ENCODE data around the gene SNX2.
A peak's percentile ranks its signal among the peaks of the same experiment; 100 is the strongest.

The SNX2 gene

GRCh38 chr5:122774861-122775549 is at the start of gene SNX2:
SNX2 (plus strand) TSS chr5:122775080; CDS start chr5:122775104, 24 bp downstream.
- DNase-seq = peak; percentile 87

GRCh38 chr5:122727112-122727541 is 47.8 kb upstream of the SNX2 start:
- Mint-ChIP-seq H3K4me3 (no peak overlapping the region), H3K9me3 (no peaks in the 10 kb centered on the region), H3K27ac (no peak overlapping the region), H3K27me3 (peaks cover 14% of the 10 kb centered on the region), H3K4me1 (no peaks in the 10 kb centered on the region)
- no peak for DNase-seq
- ATAC-seq = no peak

More at GRCh38 chr5:122774861-122775549, at the start of gene SNX2:
- Mint-ChIP-seq H3K4me1 (peaks cover 19% of the 10 kb centered on the region), H3K9me3 (no peaks in the 10 kb centered on the region), H3K4me3 (peak within 1 kb of the TSS; percentile 95 to 99), H3K27ac (peak within 1 kb of the TSS; percentile 94 to 97), H3K27me3 (peaks cover 15% of the 10 kb centered on the region)
- peak; percentile 92 for ATAC-seq

GRCh38 chr5:122730037-122730436 is 44.8 kb upstream of the SNX2 start:
- Mint-ChIP-seq H3K9me3 (no peaks in the 10 kb centered on the region), H3K27ac (no peak overlapping the region), H3K4me3 (no peak overlapping the region), H3K4me1 (no peaks in the 10 kb centered on the region), H3K27me3 (peaks cover 7% of the 10 kb centered on the region)
- DNase-seq (no peak), ATAC-seq (no peak)

- H3K27me3 Mint-ChIP-seq = peaks cover 7% of the 10 kb centered on the region
- peaks cover 0 to 3% of the 10 kb centered on the region in 2 donors for H3K9me3 Mint-ChIP-seq
- DNase-seq (no peak), ATAC-seq (no peak)
- H3K4me3 Mint-ChIP-seq = no peak overlapping the region
- no peaks in the 10 kb centered on the region for H3K4me1 Mint-ChIP-seq
- no peak overlapping the region for H3K27ac Mint-ChIP-seq
Measured at GRCh38 chr5:122730456-122730855, 44.4 kb upstream of the SNX2 start.

GRCh38 chr5:122736086-122736845 is 38.6 kb upstream of the SNX2 start:
- no peak overlapping the region for H3K4me3 Mint-ChIP-seq
- ATAC-seq (no peak), DNase-seq (no peak)
- H3K9me3 Mint-ChIP-seq = peaks cover 0 to 5% of the 10 kb centered on the region in 2 donors
- H3K4me1 Mint-ChIP-seq = no peaks in the 10 kb centered on the region
- H3K27me3 Mint-ChIP-seq = no peaks in the 10 kb centered on the region
- H3K27ac Mint-ChIP-seq = no peak overlapping the region

GRCh38 chr5:122738088-122738487 is 36.8 kb upstream of the SNX2 start:
- Mint-ChIP-seq H3K27me3 (no peaks in the 10 kb centered on the region), H3K9me3 (peaks cover 0 to 5% of the 10 kb centered on the region in 2 donors), H3K4me3 (no peak overlapping the region), H3K27ac (no peak overlapping the region), H3K4me1 (no peaks in the 10 kb centered on the region)
- ATAC-seq (no peak), DNase-seq (no peak)

GRCh38 chr5:122741681-122742080 is 33.2 kb upstream of the SNX2 start:
- Mint-ChIP-seq H3K27ac (no peak overlapping the region), H3K9me3 (no peaks in the 10 kb centered on the region), H3K4me1 (no peaks in the 10 kb centered on the region), H3K27me3 (no peaks in the 10 kb centered on the region), H3K4me3 (no peak overlapping the region)
- no peak for DNase-seq
- no peak for ATAC-seq

GRCh38 chr5:122743261-122743660 is 31.6 kb upstream of the SNX2 start:
- Mint-ChIP-seq H3K4me3 (no peak overlapping the region), H3K4me1 (no peaks in the 10 kb centered on the region), H3K27me3 (no peaks in the 10 kb centered on the region), H3K9me3 (no peaks in the 10 kb centered on the region), H3K27ac (no peak overlapping the region)
- DNase-seq = no peak
- ATAC-seq = no peak

- Mint-ChIP-seq H3K27ac (no peak overlapping the region), H3K4me3 (no peak overlapping the region), H3K9me3 (no peaks in the 10 kb centered on the region), H3K4me1 (no peaks in the 10 kb centered on the region), H3K27me3 (no peaks in the 10 kb centered on the region)
- no peak for DNase-seq
- ATAC-seq = no peak
Measured at GRCh38 chr5:122745597-122745996, 29.3 kb upstream of the SNX2 start.

- no peak for ATAC-seq
- Mint-ChIP-seq H3K27me3 (peaks cover 20% of the 10 kb centered on the region), H3K9me3 (no peaks in the 10 kb centered on the region), H3K4me1 (no peaks in the 10 kb centered on the region), H3K4me3 (no peak overlapping the region), H3K27ac (no peak overlapping the region)
- DNase-seq = no peak
Measured at GRCh38 chr5:122749886-122750285, 25.0 kb upstream of the SNX2 start.

GRCh38 chr5:122751293-122751782 is 23.5 kb upstream of the SNX2 start:
- H3K9me3 Mint-ChIP-seq = no peaks in the 10 kb centered on the region
- peak overlapping the region in 1 of 2 donors; percentile 11 for H3K27ac Mint-ChIP-seq
- no peak overlapping the region for H3K4me3 Mint-ChIP-seq
- ATAC-seq (no peak), DNase-seq (no peak)
- peaks cover 20% of the 10 kb centered on the region for H3K27me3 Mint-ChIP-seq
- peaks cover 10% of the 10 kb centered on the region for H3K4me1 Mint-ChIP-seq

GRCh38 chr5:122753500-122753899 is 21.4 kb upstream of the SNX2 start:
- Mint-ChIP-seq H3K4me1 (peaks cover 14% of the 10 kb centered on the region), H3K4me3 (no peak overlapping the region), H3K9me3 (no peaks in the 10 kb centered on the region), H3K27ac (no peak overlapping the region), H3K27me3 (peaks cover 20% of the 10 kb centered on the region)
- ATAC-seq (no peak), DNase-seq (no peak)

- H3K9me3 Mint-ChIP-seq = no peaks in the 10 kb centered on the region
- peak overlapping the region; percentile 7 for H3K4me3 Mint-ChIP-seq
- peak overlapping the region; percentile 4 to 95 for H3K27ac Mint-ChIP-seq
- peaks cover 20% of the 10 kb centered on the region for H3K27me3 Mint-ChIP-seq
- peaks cover 14% of the 10 kb centered on the region for H3K4me1 Mint-ChIP-seq
- DNase-seq = no peak
- ATAC-seq = peak; percentile 35
Measured at GRCh38 chr5:122755783-122756182, 19.1 kb upstream of the SNX2 start.

- H3K4me3 Mint-ChIP-seq = peak overlapping the region; percentile 7
- H3K27me3 Mint-ChIP-seq = peaks cover 14% of the 10 kb centered on the region
- peak in 1 of 2 donors; percentile 16 for DNase-seq
- ATAC-seq = peak; percentile 93
- peak overlapping the region; percentile 4 to 95 for H3K27ac Mint-ChIP-seq
- H3K4me1 Mint-ChIP-seq = peaks cover 14% of the 10 kb centered on the region
- no peaks in the 10 kb centered on the region for H3K9me3 Mint-ChIP-seq
Measured at GRCh38 chr5:122756264-122756911, 18.5 kb upstream of the SNX2 start.

- no peak for DNase-seq
- Mint-ChIP-seq H3K4me1 (peaks cover 14% of the 10 kb centered on the region), H3K27ac (peak overlapping the region in 1 of 2 donors; percentile 40), H3K27me3 (peaks cover 5% of the 10 kb centered on the region), H3K9me3 (no peaks in the 10 kb centered on the region), H3K4me3 (no peak overlapping the region)
- ATAC-seq = no peak
Measured at GRCh38 chr5:122757285-122757684, 17.6 kb upstream of the SNX2 start.
